Measurements from ENCODE around the gene AHR. TPM values are rescaled to one million over a fixed set of nuclear protein-coding genes. Genes with fewer than 3 reads are reported as not detected.

Gene AHR
- polyA plus RNA-seq, 1 donor from 2014 or later = 2.4 TPM

DNA sequence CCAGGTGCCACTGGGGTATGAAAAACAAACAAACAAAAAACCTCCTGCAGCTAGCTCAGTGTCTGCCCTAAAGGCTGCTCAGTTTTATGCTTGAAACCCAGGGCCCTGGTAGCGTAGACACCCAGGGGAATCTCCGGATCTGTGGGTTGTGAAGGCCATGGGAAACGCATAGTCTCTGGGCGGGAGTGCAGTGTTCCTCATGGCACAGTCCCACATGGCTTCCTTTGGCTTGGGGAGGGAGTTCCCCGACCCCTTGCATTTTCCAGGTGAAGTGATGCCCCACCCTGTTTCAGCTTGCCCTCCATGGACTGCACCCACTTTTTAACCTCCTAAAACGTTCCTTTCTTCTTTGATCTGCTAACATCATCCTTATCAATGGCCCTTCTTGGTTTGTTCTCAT is 56.0 kb downstream of the AHR start:
- no peak overlapping the region for H3K4me3 ChIP-seq (ENCODE audit: low read length)
- no peaks in the 10 kb centered on the region for H3K27me3 ChIP-seq (ENCODE audit: insufficient read depth, low read depth, low read length)
- H3K79me2 ChIP-seq (replicated peaks; ENCODE audit: insufficient read depth, low read length) = no peaks in the 10 kb centered on the region
- H3K9ac ChIP-seq (ENCODE audit: low read length) = no peak overlapping the region
- no peaks in the 10 kb centered on the region for H3K9me3 ChIP-seq (ENCODE audit: low read length)
- no peak overlapping the region for H3K4me2 ChIP-seq (ENCODE audit: low read length)
- TF ChIP-seq, protein P1, sequence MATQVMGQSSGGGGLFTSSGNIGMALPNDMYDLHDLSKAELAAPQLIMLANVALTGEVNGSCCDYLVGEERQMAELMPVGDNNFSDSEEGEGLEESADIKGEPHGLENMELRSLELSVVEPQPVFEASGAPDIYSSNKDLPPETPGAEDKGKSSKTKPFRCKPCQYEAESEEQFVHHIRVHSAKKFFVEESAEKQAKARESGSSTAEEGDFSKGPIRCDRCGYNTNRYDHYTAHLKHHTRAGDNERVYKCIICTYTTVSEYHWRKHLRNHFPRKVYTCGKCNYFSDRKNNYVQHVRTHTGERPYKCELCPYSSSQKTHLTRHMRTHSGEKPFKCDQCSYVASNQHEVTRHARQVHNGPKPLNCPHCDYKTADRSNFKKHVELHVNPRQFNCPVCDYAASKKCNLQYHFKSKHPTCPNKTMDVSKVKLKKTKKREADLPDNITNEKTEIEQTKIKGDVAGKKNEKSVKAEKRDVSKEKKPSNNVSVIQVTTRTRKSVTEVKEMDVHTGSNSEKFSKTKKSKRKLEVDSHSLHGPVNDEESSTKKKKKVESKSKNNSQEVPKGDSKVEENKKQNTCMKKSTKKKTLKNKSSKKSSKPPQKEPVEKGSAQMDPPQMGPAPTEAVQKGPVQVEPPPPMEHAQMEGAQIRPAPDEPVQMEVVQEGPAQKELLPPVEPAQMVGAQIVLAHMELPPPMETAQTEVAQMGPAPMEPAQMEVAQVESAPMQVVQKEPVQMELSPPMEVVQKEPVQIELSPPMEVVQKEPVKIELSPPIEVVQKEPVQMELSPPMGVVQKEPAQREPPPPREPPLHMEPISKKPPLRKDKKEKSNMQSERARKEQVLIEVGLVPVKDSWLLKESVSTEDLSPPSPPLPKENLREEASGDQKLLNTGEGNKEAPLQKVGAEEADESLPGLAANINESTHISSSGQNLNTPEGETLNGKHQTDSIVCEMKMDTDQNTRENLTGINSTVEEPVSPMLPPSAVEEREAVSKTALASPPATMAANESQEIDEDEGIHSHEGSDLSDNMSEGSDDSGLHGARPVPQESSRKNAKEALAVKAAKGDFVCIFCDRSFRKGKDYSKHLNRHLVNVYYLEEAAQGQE (IDR thresholded peaks at IDR 0.05; ENCODE audit: borderline replicate concordance) = no peak
- TF ChIP-seq MXI1 (conservative IDR thresholded peaks at IDR 0.05; ENCODE audit: poor library complexity, severe bottlenecking) (no peak), POLR2AphosphoS5 (IDR thresholded peaks at IDR 0.05) (no peak), EZH2 (IDR thresholded peaks at IDR 0.05; ENCODE audit: borderline replicate concordance, insufficient read depth, low read length, poor library complexity, severe bottlenecking) (no peak)
- H3K9me2 ChIP-seq (ENCODE audit: insufficient read depth, low read length) = no peaks in the 10 kb centered on the region
- no peaks in the 10 kb centered on the region for H3F3A ChIP-seq (ENCODE audit: insufficient read depth, low read length, poor library complexity, severe bottlenecking)
- H2AFZ ChIP-seq (ENCODE audit: low read depth, low read length) = no peak overlapping the region
- H3K27ac ChIP-seq (ENCODE audit: low read length) = no peak overlapping the region
- no peaks in the 10 kb centered on the region for H4K20me1 ChIP-seq (ENCODE audit: insufficient read depth)
- no peaks in the 10 kb centered on the region for H3K36me3 ChIP-seq (ENCODE audit: insufficient read depth, low read length)

DNA sequence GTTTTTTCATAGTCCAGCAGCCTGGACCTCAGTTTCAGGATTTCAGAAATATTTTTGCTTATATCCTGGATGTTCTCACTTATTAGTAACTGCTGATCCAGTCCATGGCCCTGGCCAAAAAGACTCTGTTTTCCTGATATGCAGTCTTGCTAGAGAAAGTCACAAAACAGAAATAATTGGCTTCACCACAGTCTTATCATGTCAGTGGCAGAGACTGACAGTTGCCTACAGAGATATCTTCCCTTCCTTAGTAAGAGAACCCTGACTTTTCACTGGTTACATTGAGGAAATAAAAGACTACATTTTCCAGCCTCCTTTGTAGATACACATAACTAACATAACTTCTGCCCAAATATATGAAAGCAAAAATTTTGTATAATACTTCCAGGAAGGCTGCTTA is 56.6 kb downstream of the AHR start:
- Histone ChIP-seq H3K4me3 (ENCODE audit: low read length) (no peak overlapping the region), H2AFZ (ENCODE audit: low read depth, low read length) (no peak overlapping the region), H3K27ac (ENCODE audit: low read length) (no peak overlapping the region), H3K36me3 (ENCODE audit: insufficient read depth, low read length) (no peaks in the 10 kb centered on the region), H3F3A (ENCODE audit: insufficient read depth, low read length, poor library complexity, severe bottlenecking) (no peaks in the 10 kb centered on the region), H3K9me2 (ENCODE audit: insufficient read depth, low read length) (no peaks in the 10 kb centered on the region), H4K20me1 (ENCODE audit: insufficient read depth) (no peaks in the 10 kb centered on the region), H3K4me2 (ENCODE audit: low read length) (no peak overlapping the region), H3K9ac (ENCODE audit: low read length) (no peak overlapping the region), H3K27me3 (ENCODE audit: insufficient read depth, low read depth, low read length) (no peaks in the 10 kb centered on the region), H3K79me2 (replicated peaks; ENCODE audit: insufficient read depth, low read length) (no peaks in the 10 kb centered on the region), H3K9me3 (ENCODE audit: low read length) (no peaks in the 10 kb centered on the region)
- TF ChIP-seq MXI1 (conservative IDR thresholded peaks at IDR 0.05; ENCODE audit: poor library complexity, severe bottlenecking) (no peak), SMC3 (conservative IDR thresholded peaks at IDR 0.05; ENCODE audit: poor library complexity) (no peak), EZH2 (IDR thresholded peaks at IDR 0.05; ENCODE audit: borderline replicate concordance, insufficient read depth, low read length, poor library complexity, severe bottlenecking) (no peak)

DNA sequence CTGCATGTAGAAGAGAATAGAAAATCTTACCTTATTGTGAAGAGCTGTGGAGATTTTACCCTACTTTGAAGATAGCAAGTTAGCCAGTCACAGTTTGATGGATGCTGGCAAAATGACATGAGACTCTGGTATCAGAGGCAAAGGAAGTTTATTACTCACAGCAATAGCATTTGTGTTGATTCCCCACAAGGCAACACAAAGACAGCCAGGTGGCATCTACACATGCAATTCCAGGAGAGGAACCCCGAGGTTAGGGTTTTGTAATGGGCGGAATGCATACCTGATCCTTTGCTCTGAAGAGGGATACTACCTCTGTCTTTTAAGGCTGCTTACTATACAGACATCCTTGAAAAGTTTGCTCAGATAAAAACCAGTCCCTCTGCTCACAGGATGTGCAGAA is 59.5 kb downstream of the AHR start:
- TF ChIP-seq TAF1 (IDR thresholded peaks at IDR 0.05; ENCODE audit: low read depth) (no peak), EP300 (conservative IDR thresholded peaks at IDR 0.05; ENCODE audit: poor library complexity, severe bottlenecking) (no peak), SMC3 (conservative IDR thresholded peaks at IDR 0.05; ENCODE audit: poor library complexity) (no peak), POLR2AphosphoS5 (IDR thresholded peaks at IDR 0.05) (no peak), RAD21 (conservative IDR thresholded peaks at IDR 0.05) (no peak), EZH2 (IDR thresholded peaks at IDR 0.05; ENCODE audit: borderline replicate concordance, insufficient read depth, low read length, poor library complexity, severe bottlenecking) (no peak), MXI1 (conservative IDR thresholded peaks at IDR 0.05; ENCODE audit: poor library complexity, severe bottlenecking) (no peak)
- TF ChIP-seq, protein P2, sequence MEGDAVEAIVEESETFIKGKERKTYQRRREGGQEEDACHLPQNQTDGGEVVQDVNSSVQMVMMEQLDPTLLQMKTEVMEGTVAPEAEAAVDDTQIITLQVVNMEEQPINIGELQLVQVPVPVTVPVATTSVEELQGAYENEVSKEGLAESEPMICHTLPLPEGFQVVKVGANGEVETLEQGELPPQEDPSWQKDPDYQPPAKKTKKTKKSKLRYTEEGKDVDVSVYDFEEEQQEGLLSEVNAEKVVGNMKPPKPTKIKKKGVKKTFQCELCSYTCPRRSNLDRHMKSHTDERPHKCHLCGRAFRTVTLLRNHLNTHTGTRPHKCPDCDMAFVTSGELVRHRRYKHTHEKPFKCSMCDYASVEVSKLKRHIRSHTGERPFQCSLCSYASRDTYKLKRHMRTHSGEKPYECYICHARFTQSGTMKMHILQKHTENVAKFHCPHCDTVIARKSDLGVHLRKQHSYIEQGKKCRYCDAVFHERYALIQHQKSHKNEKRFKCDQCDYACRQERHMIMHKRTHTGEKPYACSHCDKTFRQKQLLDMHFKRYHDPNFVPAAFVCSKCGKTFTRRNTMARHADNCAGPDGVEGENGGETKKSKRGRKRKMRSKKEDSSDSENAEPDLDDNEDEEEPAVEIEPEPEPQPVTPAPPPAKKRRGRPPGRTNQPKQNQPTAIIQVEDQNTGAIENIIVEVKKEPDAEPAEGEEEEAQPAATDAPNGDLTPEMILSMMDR (IDR thresholded peaks at IDR 0.05; ENCODE audit: poor library complexity, severe bottlenecking) = no peak
- TF ChIP-seq, protein P1 (IDR thresholded peaks at IDR 0.05; ENCODE audit: borderline replicate concordance) = no peak
- Histone ChIP-seq H3K79me2 (replicated peaks; ENCODE audit: insufficient read depth, low read length) (no peaks in the 10 kb centered on the region), H3K9ac (ENCODE audit: low read length) (no peak overlapping the region), H3K9me2 (ENCODE audit: insufficient read depth, low read length) (no peaks in the 10 kb centered on the region), H3F3A (ENCODE audit: insufficient read depth, low read length, poor library complexity, severe bottlenecking) (no peaks in the 10 kb centered on the region), H3K36me3 (ENCODE audit: insufficient read depth, low read length) (no peaks in the 10 kb centered on the region), H2AFZ (ENCODE audit: low read depth, low read length) (no peak overlapping the region), H3K27ac (ENCODE audit: low read length) (no peak overlapping the region), H4K20me1 (ENCODE audit: insufficient read depth) (no peaks in the 10 kb centered on the region), H3K4me3 (ENCODE audit: low read length) (no peak overlapping the region), H3K9me3 (ENCODE audit: low read length) (no peaks in the 10 kb centered on the region), H3K27me3 (ENCODE audit: insufficient read depth, low read depth, low read length) (no peaks in the 10 kb centered on the region), H3K4me2 (ENCODE audit: low read length) (no peak overlapping the region)

Measured in neural cell (in vitro differentiated cells).